ENCODE measurements around the gene KBTBD7.
"Not testable (repeated sequence)": the region's sequence is repeated elsewhere in the genome, so short reads cannot be mapped to it uniquely, and the experiment has no call there.

The KBTBD7 gene

GRCh38 chr13:41196620-41197019, 2.3 kb upstream of the KBTBD7 start:
- no peak for DNase-seq

GRCh38 chr13:41196011-41196410, 1.6 kb upstream of the KBTBD7 start:
- DNase-seq, result no peak

GRCh38 chr13:41193469-41193868, 900 bp downstream of the KBTBD7 start:
- no peak for DNase-seq

- DNase-seq, result no peak
These were observed 5.8 kb downstream of the KBTBD7 start for GRCh38 chr13:41188584-41188983.

GRCh38 chr13:41186481-41186880, 7.9 kb downstream of the KBTBD7 start:
- no peak for DNase-seq

GRCh38 chr13:41182231-41182630, 12.1 kb downstream of the KBTBD7 start:
- DNase-seq, result no peak

GRCh38 chr13:41179593-41180250, 14.6 kb downstream of the KBTBD7 start:
- no peak for DNase-seq

GRCh38 chr13:41178040-41178439, 16.3 kb downstream of the KBTBD7 start:
- DNase-seq, result no peak

- DNase-seq, result no peak
These were observed 16.8 kb downstream of the KBTBD7 start for GRCh38 chr13:41177616-41178015.

- not testable (repeated sequence) for DNase-seq
These were observed 18.8 kb downstream of the KBTBD7 start for GRCh38 chr13:41175576-41175975.

GRCh38 chr13:41162151-41162550, 32.2 kb downstream of the KBTBD7 start:
- no peak for DNase-seq

- no peak for DNase-seq
These were observed 35.2 kb downstream of the KBTBD7 start for GRCh38 chr13:41159174-41159573.

GRCh38 chr13:41157048-41157717, 37.2 kb downstream of the KBTBD7 start:
- no peak for DNase-seq

- no peak for DNase-seq
These were observed 37.7 kb downstream of the KBTBD7 start for GRCh38 chr13:41156620-41157019.

GRCh38 chr13:41154042-41154441, 40.3 kb downstream of the KBTBD7 start:
- DNase-seq, result no peak

GRCh38 chr13:41152005-41152404, 42.4 kb downstream of the KBTBD7 start:
- no peak for DNase-seq

GRCh38 chr13:41150058-41150457, 44.3 kb downstream of the KBTBD7 start:
- no peak for DNase-seq

- DNase-seq, result no peak
These were observed 45.7 kb downstream of the KBTBD7 start for GRCh38 chr13:41148419-41149283.

- no peak for DNase-seq
These were observed 49.0 kb downstream of the KBTBD7 start for GRCh38 chr13:41145136-41145908.

GRCh38 chr13:41144576-41144975, 49.8 kb downstream of the KBTBD7 start:
- no peak for DNase-seq

Data from CD4-positive, alpha-beta T cell treated with Interleukin-15 for 1 hour (primary cell).